Testis (tissue), 3 donors: ENCODE measurements around the gene OR5K2. TPM values are rescaled to one million over a fixed set of nuclear protein-coding genes. Genes with fewer than 3 reads are reported as not detected.

Experiments used
- DNase-seq: peaks from one replicate; pipeline ENCODE4 v3.0.0-alpha.2; 2019
- H3K27ac ChIP-seq, 2 donors: fragments of 200-600 bp; sonication (generic); one replicate each; pipeline ENCODE4 v1.5.1; 2019
- H3K27me3 ChIP-seq: fragments of 200-600 bp; sonication (generic); one replicate; pipeline ENCODE4 v1.5.1; 2019
- H3K36me3 ChIP-seq: fragments of 200-600 bp; sonication (generic); one replicate; pipeline ENCODE4 v1.5.1; 2017; ENCODE audit warnings: low read depth; ENCODE audit errors: missing control alignments
- H3K4me1 ChIP-seq: fragments of 200-600 bp; sonication (generic); one replicate; pipeline ENCODE4 v1.5.1; 2019
- H3K4me3 ChIP-seq, 2 donors: fragments of 200-600 bp; sonication (generic); one replicate each; pipeline ENCODE4 v1.5.1; 2017 to 2019
- H3K9me3 ChIP-seq: fragments of 200-600 bp; sonication (generic); one replicate; pipeline ENCODE4 v1.5.1; 2017
- CTCF ChIP-seq, 3 experiments: fragments of 450-650 bp in 2 of 3; fragments of 200-600 bp in 1 of 3; sonication (generic) in 1 of 3; IDR thresholded peaks; one replicate each; pipeline ENCODE4 v1.5.1; 2016 to 2019; ENCODE audit warnings: antibody characterized with exemption in 3 of 3, mild to moderate bottlenecking in 2 of 3, moderate library complexity in 1 of 3
- POLR2A ChIP-seq: fragments of 450-650 bp; IDR thresholded peaks from one replicate; pipeline ENCODE4 v1.6.1; 2017; ENCODE audit warnings: antibody characterized with exemption, mild to moderate bottlenecking, moderate library complexity
- WGBS, 2 donors: methylation state at CpG; one replicate each; pipeline ENCODE4 v1.1.5; 2018; 5-methylcytosine and 5-hydroxymethylcytosine counted together
- intact Hi-C: fragments of 100-400 bp; cut with DNase I; formaldehyde crosslinking; loops from one replicate; pipeline ENCODE4 v1.15.1; 2023; ENCODE audit warnings: low total_unique reads
- polyA plus RNA-seq: library from polyadenylated mRNA; stranded (reverse); fragments of 350-450 nt; fragmentation: Illumina TruSeq; extraction: RNeasy Lipid Tissue Mini Kit (QIAGEN cat#74804); gene quantifications from one replicate; pipeline ENCODE4 v1.2.3, GENCODE V29; 2014; ENCODE audit warnings: low read depth, low replicate concordance; ENCODE audit not compliant: insufficient read depth
- total RNA-seq, 2 donors: library from RNA; depleted of rRNA; stranded (reverse); fragments of >200 nt; gene quantifications; one replicate each; pipeline ENCODE4 v1.2.3, GENCODE V29; 2016

The OR5K2 gene
- total and polyA plus RNA-seq, 3 donors from 2014 or later = not detected

DNA sequence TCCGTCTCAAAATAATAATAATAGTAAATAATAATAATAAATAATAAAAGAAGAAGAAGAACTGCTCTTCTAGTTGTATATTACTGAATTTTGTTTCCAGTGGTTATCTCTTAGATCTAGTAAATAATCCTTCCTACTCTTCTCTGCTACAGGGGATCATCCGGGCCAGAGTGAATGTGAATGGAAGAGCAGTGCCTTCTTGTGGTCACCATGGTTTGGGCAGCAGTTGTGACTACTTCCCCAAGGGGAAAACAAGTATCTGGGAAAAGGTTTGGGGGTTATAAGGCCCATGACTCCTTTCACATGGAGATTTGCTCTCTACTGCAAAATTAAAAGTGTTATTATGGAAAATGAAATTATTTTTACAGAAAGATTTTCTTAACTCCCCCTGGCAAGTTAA is 39.9 kb upstream of the OR5K2 start:
- Histone ChIP-seq H3K27me3 (no peaks in the 10 kb centered on the region), H3K4me1 (no peaks in the 10 kb centered on the region), H3K36me3 (no peaks in the 10 kb centered on the region), H3K9me3 (no peaks in the 10 kb centered on the region), H3K4me3 (no peak overlapping the region), H3K27ac (no peak overlapping the region)
- 56 to 71% methylated on average over 2 of the region's 2 CpGs for WGBS, 2 donors
- intact Hi-C loops = no loop called here
- DNase-seq = no peak
- TF ChIP-seq POLR2A = no peak
- TF ChIP-seq CTCF (IDR thresholded peaks at IDR 0.05) = no peak

- intact Hi-C loops = no loop called here
- H3K4me1 ChIP-seq = no peaks in the 10 kb centered on the region
- no peaks in the 10 kb centered on the region for H3K36me3 ChIP-seq
- H3K4me3 ChIP-seq = no peak overlapping the region
- DNase-seq = no peak
- no peaks in the 10 kb centered on the region for H3K9me3 ChIP-seq
- H3K27me3 ChIP-seq = no peaks in the 10 kb centered on the region
- H3K27ac ChIP-seq = no peak overlapping the region
- no peak for TF ChIP-seq POLR2A
- no peak for TF ChIP-seq CTCF (IDR thresholded peaks at IDR 0.05)
These were observed 37.3 kb upstream of the OR5K2 start for GRCh38 chr3:98460220-98460619.

DNA sequence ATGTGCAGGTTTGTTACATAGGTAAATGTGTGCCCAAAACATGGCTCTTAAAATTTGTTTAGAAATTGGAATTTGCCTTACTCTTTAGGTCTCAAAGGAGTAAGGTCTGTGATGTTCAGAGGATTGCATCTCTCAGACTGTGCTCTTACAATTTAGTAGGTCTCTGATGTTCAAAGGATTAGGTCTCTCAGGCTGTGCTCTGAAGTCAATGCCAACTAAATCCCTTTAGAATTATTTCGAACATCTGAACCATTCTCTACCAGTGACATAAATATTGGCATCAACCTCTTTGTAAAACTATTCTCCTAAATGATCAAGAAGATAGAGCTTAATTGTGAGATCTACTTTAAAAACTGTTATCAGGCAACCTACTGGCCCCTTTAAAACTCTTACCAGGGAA is 34.6 kb upstream of the OR5K2 start, which contains the start of gene OR5K1:
OR5K1 (plus strand) TSS at position 301 of the 400 bp plus-strand sequence. CDS start 6,376 bp downstream, outside the sequence.
- Histone ChIP-seq H3K4me1 (no peaks in the 10 kb centered on the region), H3K36me3 (no peaks in the 10 kb centered on the region), H3K27ac (no peak within 1 kb of the TSS), H3K4me3 (no peak within 1 kb of the TSS), H3K27me3 (no peaks in the 10 kb centered on the region), H3K9me3 (no peaks in the 10 kb centered on the region)
- no peak for DNase-seq
- WGBS, 2 donors = 95% methylated on average over 1 of the region's 1 CpG
- intact Hi-C loops = no loop called here
- TF ChIP-seq CTCF (IDR thresholded peaks at IDR 0.05) = no peak
- no peak for TF ChIP-seq POLR2A

- H3K27me3 ChIP-seq = no peaks in the 10 kb centered on the region
- no peaks in the 10 kb centered on the region for H3K36me3 ChIP-seq
- DNase-seq = no peak
- H3K27ac ChIP-seq = no peak overlapping the region
- no peak overlapping the region for H3K4me3 ChIP-seq
- no peaks in the 10 kb centered on the region for H3K4me1 ChIP-seq
- 80 to 81% methylated on average over 3 of the region's 3 CpGs for WGBS, 2 donors
- TF ChIP-seq POLR2A = no peak
- no peak for TF ChIP-seq CTCF (IDR thresholded peaks at IDR 0.05)
- intact Hi-C loops = no loop called here
- no peaks in the 10 kb centered on the region for H3K9me3 ChIP-seq
These were observed 14.6 kb upstream of the OR5K2 start for GRCh38 chr3:98482717-98483482.

- Histone ChIP-seq H3K4me3 (no peak overlapping the region), H3K4me1 (no peaks in the 10 kb centered on the region), H3K27ac (no peak overlapping the region), H3K27me3 (no peaks in the 10 kb centered on the region), H3K9me3 (no peaks in the 10 kb centered on the region), H3K36me3 (no peaks in the 10 kb centered on the region)
- intact Hi-C loops = no loop called here
- WGBS, 2 donors = 86% methylated on average over 3 of the region's 3 CpGs
- DNase-seq = no peak
- TF ChIP-seq POLR2A = no peak
- TF ChIP-seq CTCF (IDR thresholded peaks at IDR 0.05) = no peak
These were observed 13.9 kb upstream of the OR5K2 start for GRCh38 chr3:98483626-98484025.
